ENCODE data around the gene ATL3.
"Not testable (repeated sequence)": the region's sequence is repeated elsewhere in the genome, so short reads cannot be mapped to it uniquely, and the experiment has no call there.

Gene ATL3

GRCh38 chr11:63671322-63672155 lies at the start of gene ATL3:
Gene ATL3, minus strand, starts transcription at chr11:63671376. Its CDS starts 41 bp downstream, at chr11:63671335.
- peak; percentile 98 for DNase-seq (ENCODE audit: low spot score)

- DNase-seq (ENCODE audit: low spot score) = no peak
Measured at GRCh38 chr11:63720611-63721010, 49.4 kb upstream of the ATL3 start.

- DNase-seq (ENCODE audit: low spot score) = no peak
Measured at GRCh38 chr11:63719987-63720386, 48.8 kb upstream of the ATL3 start.

GRCh38 chr11:63719001-63719400 lies 47.8 kb upstream of the ATL3 start:
- no peak for DNase-seq (ENCODE audit: low spot score)

- DNase-seq (ENCODE audit: low spot score) = no peak
Measured at GRCh38 chr11:63716046-63716445, 44.9 kb upstream of the ATL3 start.

GRCh38 chr11:63713766-63714165 lies 42.6 kb upstream of the ATL3 start:
- no peak for DNase-seq (ENCODE audit: low spot score)

- no peak for DNase-seq (ENCODE audit: low spot score)
Measured at GRCh38 chr11:63711838-63712237, 40.7 kb upstream of the ATL3 start.

GRCh38 chr11:63710476-63711217 lies 39.5 kb upstream of the ATL3 start:
- DNase-seq (ENCODE audit: low spot score) = no peak

GRCh38 chr11:63709336-63709884 lies 38.2 kb upstream of the ATL3 start:
- DNase-seq (ENCODE audit: low spot score) = no peak

- DNase-seq (ENCODE audit: low spot score) = no peak
Measured at GRCh38 chr11:63708764-63709163, 37.6 kb upstream of the ATL3 start.

GRCh38 chr11:63705526-63705925 lies 34.4 kb upstream of the ATL3 start:
- DNase-seq (ENCODE audit: low spot score) = no peak

GRCh38 chr11:63699896-63700295 lies 28.7 kb upstream of the ATL3 start:
- DNase-seq (ENCODE audit: low spot score) = no peak

- DNase-seq (ENCODE audit: low spot score) = no peak
Measured at GRCh38 chr11:63698976-63699733, 28.0 kb upstream of the ATL3 start.

GRCh38 chr11:63694596-63694995 lies 23.4 kb upstream of the ATL3 start:
- DNase-seq (ENCODE audit: low spot score) = no peak

GRCh38 chr11:63687845-63688244 lies 16.7 kb upstream of the ATL3 start:
- no peak for DNase-seq (ENCODE audit: low spot score)

GRCh38 chr11:63686926-63687325 lies 15.8 kb upstream of the ATL3 start:
- no peak for DNase-seq (ENCODE audit: low spot score)

GRCh38 chr11:63685158-63685721 lies 14.1 kb upstream of the ATL3 start:
- DNase-seq (ENCODE audit: low spot score) = not testable (repeated sequence)

- no peak for DNase-seq (ENCODE audit: low spot score)
Measured at GRCh38 chr11:63683133-63683991, 12.2 kb upstream of the ATL3 start.

- DNase-seq (ENCODE audit: low spot score) = peak; percentile 56
Measured at GRCh38 chr11:63682066-63683021, 11.2 kb upstream of the ATL3 start.

Data from iPS-NIHi11 (cell line).